LNCaP clone FGC (cell line): ENCODE data around the gene RNF31.

Experiments
- DNase-seq: peaks from one replicate; pipeline ENCODE4 v3.0.0-alpha.2; 2011; ENCODE audit warnings: low read depth
- H3K4me3 ChIP-seq: 2 replicates; pipeline ENCODE4 v1.5.1; 2011; ENCODE audit warnings: mild to moderate bottlenecking, low read depth, low read length, control low read depth
- TF ChIP-seq, protein P1 (sequence below): IDR thresholded peaks from 2 replicates; pipeline ENCODE4 v1.5.1; 2012; ENCODE audit warnings: mild to moderate bottlenecking; ENCODE audit not compliant: control insufficient read depth, insufficient read depth; ENCODE audit errors: extremely low read depth

RNF31 gene

GRCh38 chr14:24189059-24189375 is 41.7 kb downstream of the RNF31 start:
- DNase-seq = no peak
- TF ChIP-seq, protein P1, sequence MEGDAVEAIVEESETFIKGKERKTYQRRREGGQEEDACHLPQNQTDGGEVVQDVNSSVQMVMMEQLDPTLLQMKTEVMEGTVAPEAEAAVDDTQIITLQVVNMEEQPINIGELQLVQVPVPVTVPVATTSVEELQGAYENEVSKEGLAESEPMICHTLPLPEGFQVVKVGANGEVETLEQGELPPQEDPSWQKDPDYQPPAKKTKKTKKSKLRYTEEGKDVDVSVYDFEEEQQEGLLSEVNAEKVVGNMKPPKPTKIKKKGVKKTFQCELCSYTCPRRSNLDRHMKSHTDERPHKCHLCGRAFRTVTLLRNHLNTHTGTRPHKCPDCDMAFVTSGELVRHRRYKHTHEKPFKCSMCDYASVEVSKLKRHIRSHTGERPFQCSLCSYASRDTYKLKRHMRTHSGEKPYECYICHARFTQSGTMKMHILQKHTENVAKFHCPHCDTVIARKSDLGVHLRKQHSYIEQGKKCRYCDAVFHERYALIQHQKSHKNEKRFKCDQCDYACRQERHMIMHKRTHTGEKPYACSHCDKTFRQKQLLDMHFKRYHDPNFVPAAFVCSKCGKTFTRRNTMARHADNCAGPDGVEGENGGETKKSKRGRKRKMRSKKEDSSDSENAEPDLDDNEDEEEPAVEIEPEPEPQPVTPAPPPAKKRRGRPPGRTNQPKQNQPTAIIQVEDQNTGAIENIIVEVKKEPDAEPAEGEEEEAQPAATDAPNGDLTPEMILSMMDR = no peak
- peak overlapping the region; percentile 97 for H3K4me3 ChIP-seq

DNA sequence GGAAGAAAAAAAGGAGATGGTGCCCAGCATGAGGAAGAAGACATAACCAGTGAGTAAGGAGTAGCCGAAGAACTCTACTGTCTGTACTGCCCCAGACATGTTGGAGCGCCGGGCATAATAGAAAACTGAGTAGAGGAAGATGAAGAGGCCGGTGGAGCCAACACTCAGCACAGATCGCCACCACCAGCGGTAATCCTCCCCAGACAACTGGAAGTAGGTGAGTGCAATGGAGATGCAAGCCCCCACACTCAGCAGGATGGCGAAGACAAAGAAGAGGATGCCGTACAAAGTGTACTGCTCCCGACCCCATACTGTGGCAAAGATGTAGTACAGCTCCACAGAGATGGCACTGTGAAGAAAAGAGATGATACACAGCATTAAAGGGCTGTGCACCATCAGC is 42.2 kb downstream of the RNF31 start:
- DNase-seq = no peak
- peak overlapping the region; percentile 97 for H3K4me3 ChIP-seq
- TF ChIP-seq, protein P1 = no peak

DNA sequence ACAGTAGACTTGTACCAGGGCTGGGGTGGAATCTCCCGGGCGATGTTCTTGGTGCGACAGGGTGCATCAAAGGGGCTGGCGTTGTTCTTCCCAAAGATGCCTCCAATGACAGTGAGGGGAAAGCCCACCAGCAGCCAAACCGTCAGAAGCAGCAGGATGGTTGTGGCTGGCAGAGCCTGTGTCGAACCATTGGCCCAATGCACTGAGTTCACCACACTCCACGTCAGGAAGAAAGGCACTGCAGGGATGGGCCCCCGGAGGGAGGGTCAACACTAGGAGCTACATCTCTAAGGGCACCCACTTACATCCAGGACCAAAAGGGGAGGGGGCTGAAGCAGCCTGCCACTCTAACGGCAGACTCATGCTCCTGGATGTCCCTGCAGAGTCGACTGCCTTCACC is 43.1 kb downstream of the RNF31 start:
- no peak for DNase-seq
- TF ChIP-seq, protein P1 = no peak
- no peak overlapping the region for H3K4me3 ChIP-seq

GRCh38 chr14:24192933-24193332 is 45.6 kb downstream of the RNF31 start:
- no peak for DNase-seq
- H3K4me3 ChIP-seq = no peak overlapping the region
- TF ChIP-seq, protein P1 = no peak

- TF ChIP-seq, protein P1 = no peak
- peak overlapping the region; percentile 90 for H3K4me3 ChIP-seq
- DNase-seq = no peak
Measured at GRCh38 chr14:24194186-24194872, 47.0 kb downstream of the RNF31 start.

DNA sequence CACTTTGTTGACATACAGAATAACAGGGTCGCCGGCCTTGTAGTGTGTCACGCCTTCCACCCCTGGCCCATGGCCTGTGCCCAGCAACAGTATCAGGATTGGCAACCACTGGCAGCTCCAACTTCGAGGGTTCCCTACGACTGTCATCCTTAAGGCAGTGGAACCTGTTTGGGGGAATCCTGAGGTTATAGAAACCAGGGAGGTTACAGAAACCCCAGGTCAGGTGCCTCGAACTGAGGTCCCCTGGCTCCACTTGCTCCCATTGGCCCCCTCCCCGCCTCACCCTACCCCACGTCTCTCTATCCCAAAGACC is 47.5 kb downstream of the RNF31 start:
- no peak for DNase-seq
- peak overlapping the region; percentile 90 for H3K4me3 ChIP-seq
- TF ChIP-seq, protein P1 = no peak

DNA sequence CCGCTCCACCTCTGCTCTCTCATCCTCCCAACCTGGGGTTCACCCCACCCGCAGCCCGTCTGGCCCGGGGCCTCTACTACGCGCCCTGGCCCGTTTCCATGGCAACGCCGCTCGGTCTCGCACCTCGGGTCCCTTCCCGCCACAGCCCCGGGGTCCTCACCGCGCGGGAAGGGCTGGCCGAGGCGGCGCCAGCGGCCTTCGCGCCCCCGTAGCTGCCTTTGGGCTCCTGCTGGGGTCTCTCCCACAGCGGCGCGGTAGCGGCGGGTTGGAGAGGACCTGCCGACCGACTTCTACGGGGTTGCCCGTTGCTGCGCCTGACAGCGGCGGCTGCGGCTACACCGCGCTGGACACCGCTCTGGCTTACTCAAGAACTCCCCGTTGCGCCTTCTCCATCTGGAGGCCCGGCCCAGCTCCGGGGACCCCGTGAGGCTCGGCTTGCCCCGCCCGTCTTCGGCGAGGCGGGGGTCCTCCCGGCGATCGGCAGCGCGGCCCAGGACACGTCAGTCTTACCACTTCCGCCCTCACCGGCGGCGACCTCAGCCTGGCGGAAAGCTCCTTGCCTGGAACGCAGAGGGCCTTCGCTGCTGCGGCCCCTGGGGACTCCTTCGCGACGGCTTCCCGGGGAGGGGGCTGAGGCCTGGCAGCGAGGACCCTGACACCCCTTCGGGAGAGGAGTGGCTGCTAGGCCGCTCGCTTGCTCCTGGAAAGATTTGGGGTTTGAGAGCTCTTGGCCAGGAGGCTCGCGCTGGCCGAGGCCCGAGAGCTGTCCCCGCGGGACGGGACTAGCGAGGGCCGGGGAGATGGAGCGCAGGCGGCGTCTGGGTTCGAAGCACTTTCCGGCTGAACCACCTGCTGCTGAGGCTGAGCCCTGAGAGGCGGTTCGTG is 48.1 kb downstream of the RNF31 start, which contains the start of gene TM9SF1:
Gene TM9SF1, minus strand, starts transcription at position 256 of the 885 bp plus-strand sequence. CDS start 422 bp downstream, outside the sequence.
- TF ChIP-seq, protein P1 = no peak
- peak; percentile 38 for DNase-seq
- H3K4me3 ChIP-seq = peak within 1 kb of the TSS; percentile 90
